ENCODE data around the gene ANXA3. TPM values are rescaled to one million over a fixed set of nuclear protein-coding genes. Genes with fewer than 3 reads are reported as not detected.

ANXA3 gene
- total RNA-seq, 1 donor from 2014 or later: 182 TPM

GRCh38 chr4:78529569-78530209 is 21.9 kb upstream of the ANXA3 start:
- no peak for ATAC-seq
- no peak for DNase-seq
- H3K27ac ChIP-seq: no peak overlapping the region
- intact Hi-C loops (cut with DNase I): no loop called here
- H3K9me3 ChIP-seq: no peaks in the 10 kb centered on the region
- no peaks in the 10 kb centered on the region for H3K36me3 ChIP-seq
- no peaks in the 10 kb centered on the region for H3K27me3 ChIP-seq
- TF ChIP-seq, protein P1, sequence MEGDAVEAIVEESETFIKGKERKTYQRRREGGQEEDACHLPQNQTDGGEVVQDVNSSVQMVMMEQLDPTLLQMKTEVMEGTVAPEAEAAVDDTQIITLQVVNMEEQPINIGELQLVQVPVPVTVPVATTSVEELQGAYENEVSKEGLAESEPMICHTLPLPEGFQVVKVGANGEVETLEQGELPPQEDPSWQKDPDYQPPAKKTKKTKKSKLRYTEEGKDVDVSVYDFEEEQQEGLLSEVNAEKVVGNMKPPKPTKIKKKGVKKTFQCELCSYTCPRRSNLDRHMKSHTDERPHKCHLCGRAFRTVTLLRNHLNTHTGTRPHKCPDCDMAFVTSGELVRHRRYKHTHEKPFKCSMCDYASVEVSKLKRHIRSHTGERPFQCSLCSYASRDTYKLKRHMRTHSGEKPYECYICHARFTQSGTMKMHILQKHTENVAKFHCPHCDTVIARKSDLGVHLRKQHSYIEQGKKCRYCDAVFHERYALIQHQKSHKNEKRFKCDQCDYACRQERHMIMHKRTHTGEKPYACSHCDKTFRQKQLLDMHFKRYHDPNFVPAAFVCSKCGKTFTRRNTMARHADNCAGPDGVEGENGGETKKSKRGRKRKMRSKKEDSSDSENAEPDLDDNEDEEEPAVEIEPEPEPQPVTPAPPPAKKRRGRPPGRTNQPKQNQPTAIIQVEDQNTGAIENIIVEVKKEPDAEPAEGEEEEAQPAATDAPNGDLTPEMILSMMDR (IDR thresholded peaks at IDR 0.05): no peak
- no peaks in the 10 kb centered on the region for H3K4me1 ChIP-seq
- H3K4me3 ChIP-seq: no peak overlapping the region

DNA sequence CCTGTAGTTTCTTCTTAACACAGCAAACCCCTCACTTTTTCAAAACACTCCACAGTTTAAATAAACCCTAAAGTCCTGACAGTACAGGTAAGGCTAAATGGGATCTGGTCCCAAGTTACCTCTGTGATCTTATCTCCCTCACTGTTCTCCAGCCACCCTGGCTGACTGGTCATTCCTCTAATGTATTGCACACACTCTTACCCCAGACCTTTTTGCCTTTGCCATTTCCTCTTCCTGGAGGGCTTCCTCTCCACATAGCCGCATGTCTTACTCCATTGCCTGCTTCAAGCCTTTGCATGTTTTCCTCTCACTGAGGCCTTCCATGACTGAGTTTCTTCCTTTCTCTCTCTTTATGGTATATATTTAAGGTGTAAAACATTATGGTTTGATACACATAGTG is 19.5 kb upstream of the ANXA3 start:
- TF ChIP-seq, protein P1 (IDR thresholded peaks at IDR 0.05): no peak
- ATAC-seq: peak; percentile 65
- no peaks in the 10 kb centered on the region for H3K36me3 ChIP-seq
- no peaks in the 10 kb centered on the region for H3K9me3 ChIP-seq
- H3K27ac ChIP-seq: no peak overlapping the region
- H3K27me3 ChIP-seq: no peaks in the 10 kb centered on the region
- H3K4me1 ChIP-seq: no peaks in the 10 kb centered on the region
- no peak overlapping the region for H3K4me3 ChIP-seq
- intact Hi-C loops (cut with DNase I): no loop called here
- DNase-seq: no peak

DNA sequence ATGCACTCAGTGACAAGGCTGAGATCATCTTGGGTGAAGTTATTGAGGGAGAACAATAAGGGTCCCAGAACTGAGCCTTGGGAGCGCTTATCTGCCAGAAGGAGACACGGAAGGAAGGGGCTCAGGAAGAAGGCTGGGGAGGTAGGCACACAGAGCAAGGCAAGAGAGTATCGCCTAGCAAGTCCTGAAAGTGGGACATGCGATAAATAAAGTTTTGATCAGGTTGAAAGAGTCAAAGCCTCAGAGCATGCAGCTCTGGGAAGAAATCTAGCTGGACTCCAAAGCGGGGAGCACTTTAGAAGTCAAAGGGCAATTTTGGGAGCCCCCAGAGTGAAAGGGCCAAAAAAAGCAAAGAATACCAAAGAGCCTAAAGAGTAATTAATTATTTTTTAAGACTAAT is 17.7 kb upstream of the ANXA3 start:
- TF ChIP-seq, protein P1 (IDR thresholded peaks at IDR 0.05): no peak
- H3K36me3 ChIP-seq: no peaks in the 10 kb centered on the region
- no peaks in the 10 kb centered on the region for H3K9me3 ChIP-seq
- no peak for ATAC-seq
- no peaks in the 10 kb centered on the region for H3K27me3 ChIP-seq
- DNase-seq: no peak
- no peaks in the 10 kb centered on the region for H3K4me1 ChIP-seq
- no peak overlapping the region for H3K27ac ChIP-seq
- H3K4me3 ChIP-seq: no peak overlapping the region
- intact Hi-C loops (cut with DNase I): no loop called here

- Histone ChIP-seq H3K27ac (no peak overlapping the region), H3K27me3 (no peaks in the 10 kb centered on the region), H3K4me1 (no peaks in the 10 kb centered on the region), H3K9me3 (no peaks in the 10 kb centered on the region), H3K36me3 (no peaks in the 10 kb centered on the region), H3K4me3 (no peak overlapping the region)
- TF ChIP-seq, protein P1 (IDR thresholded peaks at IDR 0.05): no peak
- ATAC-seq (no peak), DNase-seq (no peak)
- intact Hi-C loops (cut with DNase I): no loop called here
Observed at GRCh38 chr4:78534286-78534955, 17.1 kb upstream of the ANXA3 start.

DNA sequence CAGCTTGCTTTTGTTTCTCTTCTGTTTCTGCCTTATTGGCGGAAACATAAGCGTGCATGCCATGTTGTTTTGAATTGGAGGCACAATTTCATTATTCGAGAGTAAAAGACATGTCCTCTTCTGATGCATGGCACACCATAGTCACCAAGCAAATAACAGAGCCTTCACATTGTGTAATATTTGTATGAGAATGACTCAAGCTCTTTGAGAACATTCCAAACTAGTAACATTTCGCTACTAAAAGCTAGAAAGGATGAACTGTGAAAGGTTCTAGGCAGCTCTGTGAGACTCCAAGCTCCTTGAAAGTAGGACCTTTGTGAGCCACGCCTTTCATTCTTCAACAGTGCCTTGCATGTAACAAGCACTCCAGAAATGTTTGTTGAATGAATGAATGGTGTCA is 9.2 kb upstream of the ANXA3 start:
- no peaks in the 10 kb centered on the region for H3K27me3 ChIP-seq
- TF ChIP-seq, protein P1 (IDR thresholded peaks at IDR 0.05): no peak
- intact Hi-C loops (cut with DNase I): no loop called here
- H3K4me3 ChIP-seq: no peak overlapping the region
- H3K4me1 ChIP-seq: peaks cover 4% of the 10 kb centered on the region
- no peaks in the 10 kb centered on the region for H3K9me3 ChIP-seq
- no peak overlapping the region for H3K27ac ChIP-seq
- peak; percentile 68 for ATAC-seq
- DNase-seq: no peak
- H3K36me3 ChIP-seq: no peaks in the 10 kb centered on the region
